ENCODE data around the gene FTO.

FTO gene

DNA sequence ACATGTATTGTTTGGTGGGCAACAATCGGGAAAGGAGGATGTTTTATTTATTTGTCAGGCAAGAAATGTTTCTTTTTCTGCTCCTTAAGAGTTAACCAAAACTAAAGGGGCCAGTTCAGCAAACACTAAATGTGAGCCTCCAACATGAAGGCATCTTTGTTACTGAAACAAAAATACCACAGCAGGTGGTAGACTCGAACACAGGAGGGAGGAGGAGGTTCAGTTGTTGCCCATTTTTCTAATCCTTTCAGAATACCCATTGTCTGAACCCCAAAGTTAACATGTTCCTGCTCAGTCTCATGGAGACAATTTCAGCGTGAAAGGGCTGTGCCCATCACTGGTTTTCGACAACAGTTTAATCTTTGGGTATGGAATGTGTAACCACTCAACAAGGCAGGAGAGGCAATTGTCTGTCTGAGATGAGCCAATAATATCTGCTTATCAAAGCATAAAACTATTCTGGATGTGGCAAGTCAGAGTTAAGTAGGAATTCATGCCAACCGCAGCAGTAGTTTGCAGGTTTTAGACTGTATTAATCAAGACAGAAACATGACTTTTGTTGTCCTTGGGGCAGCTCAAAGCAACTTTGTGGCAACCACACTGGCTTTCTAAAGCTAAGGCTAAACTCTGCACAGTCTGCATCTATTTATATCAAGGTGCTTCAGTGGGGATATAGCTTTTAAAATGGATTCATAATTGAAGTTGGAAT, 211.7 kb downstream of the FTO start:
- H3K27ac ChIP-seq, result no peak overlapping the region
- CTCF ChIA-PET, result interaction anchor here (1.0 kb wide), 1 partner anchor 932 kb away, joined by 3 read pairs; no protein-coding TSS in a partner anchor
- no peak for DNase-seq (ENCODE audit: low spot score)
- TF ChIP-seq CTCF (conservative IDR thresholded peaks at IDR 0.05; ENCODE audit: low read depth), result no peak
- POLR2A ChIA-PET (ENCODE audit: low non-redundant PET), result no interaction called here

DNA sequence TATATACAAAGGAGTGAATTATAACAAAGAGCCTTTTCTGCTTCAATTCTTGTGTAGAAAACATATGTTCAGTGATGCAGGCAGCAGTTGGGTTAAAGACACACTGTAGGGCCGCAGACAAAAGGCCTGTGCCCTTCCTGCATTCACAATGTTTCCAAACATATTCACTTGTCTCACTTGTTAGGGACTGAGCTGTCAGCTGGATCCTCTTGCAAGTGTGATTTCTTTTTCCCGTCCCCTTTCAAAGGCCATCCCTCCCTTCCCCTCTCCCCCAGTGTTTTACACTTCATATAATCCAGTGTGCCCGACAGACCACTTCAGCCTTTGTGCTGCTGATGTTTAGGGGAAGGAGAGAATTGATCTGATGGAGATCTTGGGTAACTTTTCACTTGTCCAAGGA, 217.0 kb downstream of the FTO start:
- no peak for TF ChIP-seq CTCF (conservative IDR thresholded peaks at IDR 0.05; ENCODE audit: low read depth)
- POLR2A ChIA-PET (ENCODE audit: low non-redundant PET), result no interaction called here

DNA sequence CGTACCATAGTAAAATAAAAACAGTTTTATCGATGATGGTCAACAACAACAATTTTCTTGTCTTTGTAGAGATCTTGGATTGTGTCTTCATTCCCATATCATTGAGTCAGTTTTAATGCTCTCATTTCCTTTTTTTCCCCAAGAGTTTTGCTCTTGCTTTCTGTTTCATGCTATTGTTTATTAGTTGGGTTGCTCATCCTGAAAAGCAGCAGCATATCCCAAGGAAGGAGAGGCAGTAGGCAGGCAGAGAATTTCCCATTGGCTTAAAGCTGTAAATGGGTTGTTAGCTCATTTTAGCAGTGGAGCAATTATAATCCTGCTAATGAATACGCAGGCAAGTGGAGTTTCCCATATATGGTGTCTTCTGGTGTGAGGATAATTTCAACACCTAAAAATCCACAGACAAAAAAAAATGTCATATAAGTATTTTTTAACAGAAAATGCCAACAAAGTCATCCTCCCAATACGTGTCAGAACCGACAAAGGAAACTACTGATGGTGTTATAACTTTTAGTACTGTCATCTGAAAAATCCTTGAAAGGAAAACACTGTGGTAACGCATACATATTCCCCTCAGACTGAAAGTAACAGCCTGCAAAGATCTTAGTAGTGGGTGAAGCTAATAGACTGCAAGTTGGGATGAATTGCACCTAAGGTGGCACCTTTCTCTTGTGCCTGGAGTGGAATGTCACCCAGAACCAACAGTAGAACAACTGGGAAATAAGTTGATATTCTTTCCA, 218.3 kb downstream of the FTO start:
- ChIA-PET CTCF (no interaction called here), POLR2A (ENCODE audit: low non-redundant PET) (no interaction called here)
- no peak overlapping the region for H3K27ac ChIP-seq
- no peak for DNase-seq (ENCODE audit: low spot score)
- TF ChIP-seq CTCF (conservative IDR thresholded peaks at IDR 0.05; ENCODE audit: low read depth), result no peak

More for the DNA sequence above, 217.0 kb downstream of the FTO start:
- no peak overlapping the region for H3K27ac ChIP-seq
- no peak for DNase-seq (ENCODE audit: low spot score)
- CTCF ChIA-PET, result interaction anchor here (0.6 to 0.7 kb wide), 2 partner anchors 522 to 727 kb away, joined by 3 read pairs; no protein-coding TSS in a partner anchor

- ChIA-PET POLR2A (ENCODE audit: low non-redundant PET) (no interaction called here), CTCF (no interaction called here)
- TF ChIP-seq CTCF (conservative IDR thresholded peaks at IDR 0.05; ENCODE audit: low read depth), result no peak
- H3K27ac ChIP-seq, result no peak overlapping the region
- DNase-seq (ENCODE audit: low spot score), result no peak
Measured at GRCh38 chr16:53922807-53923571, 219.0 kb downstream of the FTO start.

DNA sequence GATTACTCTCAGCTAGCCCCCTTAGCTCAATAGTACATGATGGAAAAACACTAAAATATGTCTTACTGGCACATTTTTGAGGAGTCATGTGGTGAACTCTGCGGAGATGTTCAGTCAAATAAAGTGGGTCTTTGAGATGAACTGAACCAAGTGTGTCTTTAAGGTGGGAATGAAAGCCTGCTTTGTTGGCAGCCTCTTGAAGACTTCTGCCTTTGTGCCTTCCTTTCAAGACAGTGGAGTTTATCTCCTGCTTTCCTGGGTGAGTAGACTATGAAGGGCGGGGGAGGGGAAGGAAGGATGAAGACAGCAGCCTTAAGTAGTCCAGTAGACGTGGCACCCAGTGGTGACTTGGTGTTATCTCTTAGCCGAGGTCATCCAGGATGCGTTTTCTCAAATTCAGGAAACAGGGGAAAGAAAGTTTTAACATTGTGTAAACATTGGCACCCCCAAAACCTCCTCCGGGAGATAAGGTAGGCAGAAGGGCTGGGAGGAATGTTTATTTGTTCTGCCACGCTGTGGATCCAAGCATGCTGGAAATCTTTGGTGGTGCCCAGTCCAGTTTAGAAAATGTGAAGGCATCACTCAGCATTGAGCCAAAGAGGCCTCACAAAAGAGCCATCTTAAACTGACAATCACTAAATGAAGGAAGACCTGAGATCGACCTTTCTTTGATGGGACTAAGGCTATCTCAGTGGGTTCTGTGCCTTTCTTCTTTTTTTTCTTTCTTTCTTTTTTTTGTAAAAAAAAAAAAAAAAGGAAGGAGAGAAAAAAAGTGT, 220.6 kb downstream of the FTO start:
- no peak overlapping the region for H3K27ac ChIP-seq
- ChIA-PET CTCF (interaction anchor here (0.6 to 0.7 kb wide), 2 partner anchors 26 to 743 kb away, joined by 4 read pairs; no protein-coding TSS in a partner anchor), POLR2A (ENCODE audit: low non-redundant PET) (no interaction called here)

More for the DNA sequence above, 220.6 kb downstream of the FTO start:
- TF ChIP-seq CTCF (conservative IDR thresholded peaks at IDR 0.05; ENCODE audit: low read depth), result no peak
- DNase-seq (ENCODE audit: low spot score), result no peak

Measured in RWPE1 (cell line).